GM18909 (cell line): ENCODE results near the gene HDGF.
A peak's percentile ranks its signal among the peaks of the same experiment; 100 is the strongest.
"Not testable (repeated sequence)": the region's sequence is repeated elsewhere in the genome, so short reads cannot be mapped to it uniquely, and the experiment has no call there.

Experiments
- ATAC-seq: cut with Tn5 transposase; IDR thresholded peaks from one replicate; pipeline ENCODE4 v1.9.1; 2021; ENCODE audit warnings: mild to moderate bottlenecking; ENCODE audit not compliant: unreplicated experiment, poor library complexity

HDGF gene

GRCh38 chr1:156767879-156768604, 16.6 kb upstream of the HDGF start:
- peak; percentile 3 for ATAC-seq

DNA sequence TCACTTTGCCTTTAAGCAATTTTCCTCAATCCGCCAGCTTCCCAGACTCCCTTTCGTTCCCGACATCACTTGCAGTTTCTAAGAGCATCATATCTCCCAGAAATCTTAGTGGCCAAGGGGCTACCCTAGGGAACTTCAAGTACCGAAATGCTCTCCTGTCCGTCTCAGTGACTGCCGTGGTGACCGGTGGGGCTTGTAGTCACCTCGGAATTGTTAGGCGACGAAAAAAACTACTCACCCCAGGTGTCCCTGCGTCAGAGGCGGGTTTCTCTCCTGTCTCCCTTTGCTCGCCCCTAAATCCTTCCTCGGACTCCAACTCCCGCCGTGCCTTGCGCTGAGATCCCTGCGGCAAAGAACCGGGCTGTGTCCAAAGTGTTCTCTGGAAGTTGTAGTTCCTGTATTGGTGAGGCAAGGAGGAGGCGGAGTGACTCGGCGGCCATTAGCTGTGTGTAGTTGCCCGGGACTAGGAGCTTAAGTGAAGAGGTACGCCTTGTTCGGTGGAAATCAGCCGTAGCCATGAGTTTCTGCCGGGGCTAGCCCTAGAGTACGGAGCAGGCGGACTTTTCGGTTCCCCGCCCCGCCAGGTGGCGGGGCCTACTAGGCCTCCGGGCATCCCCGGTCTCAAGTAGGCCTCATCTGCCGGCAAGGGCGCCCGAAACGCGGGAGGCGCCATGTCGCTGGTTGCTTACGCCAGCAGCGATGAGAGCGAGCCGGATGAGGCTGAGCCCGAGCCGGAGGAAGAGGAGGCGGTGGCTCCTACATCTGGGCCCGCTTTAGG, 15.8 kb upstream of the HDGF start, which contains the start of gene PRCC:
Gene PRCC, plus strand, starts transcription at position 435 of the 778 bp plus-strand sequence. Its CDS starts 237 bp downstream, at position 672.
- peak; percentile 92 for ATAC-seq

- peak; percentile 13 for ATAC-seq
Observed at GRCh38 chr1:156766298-156767100, 15.0 kb upstream of the HDGF start.

DNA sequence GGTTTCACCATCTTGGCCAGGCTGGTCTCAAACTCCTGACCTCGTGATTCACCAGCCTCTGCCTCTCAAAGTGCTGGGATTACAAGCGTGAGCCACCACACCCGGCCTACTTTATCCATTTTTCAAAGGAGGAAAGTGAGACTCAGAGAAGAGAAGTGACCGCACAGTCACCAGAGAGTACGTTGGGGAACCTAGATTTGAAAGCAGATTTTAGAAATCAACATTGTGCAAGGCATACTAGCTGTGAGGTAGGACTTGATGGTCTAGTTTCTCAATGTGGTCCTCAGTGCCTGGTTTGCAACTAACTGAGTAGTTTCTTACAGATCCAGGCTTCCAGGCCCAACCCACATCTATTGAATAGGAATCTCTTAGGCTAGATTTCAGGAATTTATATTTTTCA, 14.2 kb upstream of the HDGF start:
- no peak for ATAC-seq

GRCh38 chr1:156765136-156765535, 13.7 kb upstream of the HDGF start:
- not testable (repeated sequence) for ATAC-seq

- no peak for ATAC-seq
Observed at GRCh38 chr1:156760796-156761104, 9.3 kb upstream of the HDGF start.

DNA sequence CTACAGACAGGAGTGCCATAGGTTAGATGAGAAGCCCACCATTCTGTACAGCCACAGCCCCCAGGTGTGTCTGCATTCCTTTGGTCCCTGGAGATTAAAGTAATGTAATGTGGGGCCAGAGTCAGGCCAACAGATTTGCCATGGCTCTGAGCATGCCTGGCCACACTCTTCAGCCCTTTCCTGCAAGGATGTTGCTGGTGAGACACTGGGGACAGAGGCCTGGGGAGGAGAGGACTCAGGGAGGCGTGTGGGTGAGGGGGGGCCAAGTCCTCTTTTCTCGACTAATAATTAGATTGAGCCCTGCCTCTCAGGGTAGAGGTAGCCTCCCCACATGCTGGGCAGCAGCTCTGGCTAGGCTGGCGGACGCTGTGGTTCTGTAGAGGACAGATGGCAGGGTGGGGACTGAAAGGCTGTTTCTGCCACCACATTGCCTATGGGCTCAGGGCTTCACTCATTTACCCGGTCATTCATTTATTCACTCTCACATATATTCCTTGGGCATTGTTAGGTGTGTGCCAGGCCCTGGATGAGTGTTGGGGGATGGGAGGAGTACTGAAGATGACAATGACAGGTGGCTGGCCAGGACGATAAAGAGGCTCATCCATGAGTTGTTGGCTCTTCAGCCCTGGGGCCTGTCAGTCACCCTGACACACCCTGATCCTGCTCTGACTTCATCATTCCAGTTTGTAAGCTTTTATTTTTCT, 8.8 kb upstream of the HDGF start:
- no peak for ATAC-seq

DNA sequence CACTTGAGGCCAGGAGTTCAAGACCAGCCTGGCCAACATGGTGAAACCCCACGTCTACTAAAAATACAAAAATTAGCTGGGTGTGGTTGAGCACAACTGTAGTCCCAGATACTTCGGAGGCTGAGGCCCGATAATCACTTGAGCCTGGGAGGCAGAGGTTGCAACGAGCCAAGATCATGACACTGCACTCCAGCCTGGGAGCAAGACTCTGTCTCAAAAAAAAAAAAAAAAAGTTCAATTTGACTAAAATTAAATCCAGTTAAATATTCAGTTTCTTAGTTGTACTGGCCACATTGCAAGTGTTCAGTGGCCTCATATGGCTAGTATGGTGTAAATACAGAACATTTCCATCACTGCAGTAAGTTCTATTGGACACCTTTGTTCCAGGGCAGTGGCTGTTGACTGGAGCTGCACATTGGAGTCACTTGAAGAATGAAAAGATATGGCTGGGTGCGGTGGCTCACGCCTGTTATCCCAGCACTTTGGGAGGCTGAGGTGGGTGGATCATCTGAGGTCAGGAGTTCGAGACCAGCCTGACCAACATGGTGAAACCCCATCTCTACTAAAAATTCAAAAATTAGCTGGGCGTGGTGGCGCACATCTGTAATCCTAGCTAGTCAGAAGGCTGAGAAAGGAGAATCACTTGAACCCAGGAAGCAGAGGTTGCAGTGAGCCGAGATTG, 6.2 kb upstream of the HDGF start:
- ATAC-seq = not testable (repeated sequence)

GRCh38 chr1:156756355-156756754, 4.9 kb upstream of the HDGF start:
- ATAC-seq = no peak

GRCh38 chr1:156755527-156755950, 4.1 kb upstream of the HDGF start:
- no peak for ATAC-seq

GRCh38 chr1:156754219-156754618, 2.7 kb upstream of the HDGF start:
- ATAC-seq = no peak

DNA sequence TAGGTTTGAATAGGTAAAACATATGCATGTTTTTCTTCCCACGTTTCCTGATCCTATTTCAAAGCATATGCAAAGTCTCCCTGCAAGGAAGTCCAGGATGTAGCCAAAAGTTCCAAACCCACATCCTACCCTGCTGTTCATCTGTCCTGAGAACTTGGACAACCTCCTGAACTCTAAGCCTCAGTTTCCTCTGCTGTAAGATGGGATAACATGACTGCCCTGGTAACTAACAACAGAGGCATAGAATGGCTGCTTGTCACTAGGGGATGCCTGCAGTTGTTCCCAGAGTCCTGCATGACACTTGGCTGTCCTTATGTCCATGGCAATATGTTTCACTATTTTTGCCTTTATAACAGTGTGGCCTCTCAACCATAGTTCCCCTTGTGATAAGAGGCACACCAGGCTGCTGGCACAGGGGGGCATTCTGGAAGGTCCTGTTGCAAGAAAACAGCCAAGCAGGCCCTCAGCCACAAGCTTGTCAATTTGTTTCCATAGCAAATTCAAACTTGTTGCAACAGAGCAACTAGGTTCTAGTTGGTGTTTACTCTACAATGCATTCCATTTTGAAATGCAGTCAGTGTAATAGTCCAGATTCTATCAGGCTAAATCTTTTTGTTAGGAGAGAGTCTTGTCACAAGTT, 1.5 kb upstream of the HDGF start:
- no peak for ATAC-seq

DNA sequence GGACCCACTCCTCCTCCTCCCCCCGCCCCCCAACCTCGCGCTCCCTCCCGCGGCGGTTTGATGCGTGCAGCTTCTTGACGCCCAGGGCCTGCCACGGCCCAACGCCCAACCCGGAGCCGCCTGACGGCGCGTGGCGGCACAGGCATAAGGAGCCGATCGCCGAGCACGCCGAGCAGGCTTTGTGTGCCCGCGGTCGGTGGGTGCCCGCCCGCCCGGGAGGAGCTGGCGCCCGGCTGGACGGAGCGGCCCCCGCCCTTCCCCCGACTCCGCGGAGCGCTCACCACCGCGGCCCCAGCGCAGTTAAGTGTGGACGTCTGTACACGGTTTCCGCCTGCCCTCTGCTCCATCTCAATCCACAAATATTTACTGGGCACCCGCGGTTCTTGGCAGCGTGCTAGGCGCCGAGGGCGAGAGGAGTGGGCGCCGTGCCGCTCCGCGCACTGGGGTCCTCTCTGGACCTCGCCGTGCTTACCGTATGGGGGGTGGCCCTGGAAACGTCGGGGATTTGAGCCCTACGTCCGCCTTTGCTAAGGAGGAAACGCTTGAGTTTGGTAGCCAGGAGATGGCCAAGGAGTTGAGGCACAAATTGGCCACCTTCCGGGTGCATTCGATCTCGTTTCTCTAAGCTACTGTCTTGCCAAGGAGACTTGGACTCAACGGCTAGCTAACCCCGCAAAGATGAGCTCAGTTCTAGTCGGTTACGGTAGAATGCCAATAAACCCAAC, 444 bp upstream of the HDGF start:
- ATAC-seq = peak; percentile 73

DNA sequence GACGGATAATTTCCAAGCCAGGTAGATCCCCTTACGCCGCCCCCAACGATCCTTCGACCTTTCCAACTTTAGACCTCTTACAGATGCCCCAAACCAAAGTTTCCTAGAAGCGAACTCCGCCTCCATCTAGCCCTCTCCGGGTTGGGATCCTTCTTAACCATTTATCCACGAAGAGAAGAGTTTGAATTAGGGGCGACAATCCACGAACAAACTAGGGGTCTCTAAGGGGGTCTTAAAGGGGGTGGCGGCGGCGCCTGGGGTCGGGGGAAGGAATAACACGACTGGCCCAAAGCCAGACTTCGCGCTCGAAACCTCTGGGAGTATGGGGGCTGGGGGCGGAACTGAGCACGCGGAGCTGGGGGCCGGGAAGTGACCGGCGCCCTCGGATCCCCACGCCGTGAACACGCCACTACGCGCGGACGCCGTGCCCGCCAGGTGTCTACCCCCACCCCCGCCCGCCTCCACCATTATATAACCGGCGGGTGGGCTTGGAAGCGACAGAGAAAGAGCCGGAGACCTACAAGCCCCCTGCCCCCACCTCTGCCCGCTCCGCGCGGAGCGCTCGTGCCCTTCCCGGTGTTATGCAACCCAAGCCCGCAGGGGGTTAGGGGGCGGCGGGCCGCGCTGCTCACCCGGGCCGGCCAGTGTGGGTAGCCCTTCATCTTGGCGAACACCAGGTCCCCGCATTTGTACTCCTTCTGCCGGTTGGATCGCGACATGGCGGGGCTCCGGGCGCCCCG, 594 bp downstream of the HDGF start:
- peak; percentile 8 for ATAC-seq

- ATAC-seq = no peak
Observed at GRCh38 chr1:156750191-156750672, 1.2 kb downstream of the HDGF start.

- no peak for ATAC-seq
Observed at GRCh38 chr1:156749419-156750118, 1.9 kb downstream of the HDGF start.

GRCh38 chr1:156748670-156749418, 2.6 kb downstream of the HDGF start:
- no peak for ATAC-seq
